GM23338 (cell line): ENCODE measurements around the gene MAGI1. TPM values are rescaled to one million over a fixed set of nuclear protein-coding genes. Genes with fewer than 3 reads are reported as not detected.

Experiments used
- ATAC-seq: fragments of 200-7000 bp; cut with Tn5 transposase; 3 replicates; pipeline ENCODE4 v1.9.1; 2020
- DNase-seq: peaks from one replicate; pipeline ENCODE4 v3.0.0-alpha.2; 2015; ENCODE audit warnings: low spot score
- H2AFZ ChIP-seq: fragments of 200-600 bp; sonication (generic); 2 replicates; pipeline ENCODE4 v1.8.0; 2016; ENCODE audit warnings: antibody characterized with exemption, mild to moderate bottlenecking, moderate library complexity
- H3F3A ChIP-seq: fragments of 200-600 bp; sonication (generic); replicated peaks from 2 replicates; pipeline ENCODE4 v1.8.0; 2017; ENCODE audit warnings: antibody characterized with exemption, mixed run types, low read depth
- H3K27ac ChIP-seq: fragments of 200-600 bp; sonication (generic); 2 replicates; pipeline ENCODE4 v1.6.1; 2016; ENCODE audit warnings: low read depth
- H3K27me3 ChIP-seq: fragments of 200-600 bp; sonication (generic); 2 replicates; pipeline ENCODE4 v1.8.0; 2016; ENCODE audit warnings: mild to moderate bottlenecking, mixed run types, moderate library complexity; ENCODE audit not compliant: insufficient read depth
- H3K36me3 ChIP-seq: fragments of 200-600 bp; sonication (generic); 2 replicates; pipeline ENCODE4 v1.8.0; 2016; ENCODE audit warnings: mild to moderate bottlenecking; ENCODE audit not compliant: insufficient read depth
- H3K4me1 ChIP-seq: fragments of 200-600 bp; sonication (generic); 2 replicates; pipeline ENCODE4 v1.8.0; 2016; ENCODE audit warnings: mild to moderate bottlenecking, moderate library complexity; ENCODE audit not compliant: insufficient read depth
- H3K4me2 ChIP-seq: fragments of 200-600 bp; sonication (generic); 2 replicates; pipeline ENCODE4 v1.7.1; 2017; ENCODE audit warnings: mixed run types
- H3K4me3 ChIP-seq: fragments of 200-600 bp; sonication (generic); 2 replicates; pipeline ENCODE4 v1.6.1; 2016; ENCODE audit warnings: mixed run types
- H3K79me2 ChIP-seq: fragments of 200-600 bp; sonication (generic); replicated peaks from 2 replicates; pipeline ENCODE4 v1.8.0; 2017; ENCODE audit warnings: mild to moderate bottlenecking; ENCODE audit not compliant: insufficient read depth
- H3K9me2 ChIP-seq: fragments of 200-600 bp; sonication (generic); 2 replicates; pipeline ENCODE4 v1.8.0; 2017; ENCODE audit not compliant: insufficient read depth
- H4K20me1 ChIP-seq: fragments of 200-600 bp; sonication (generic); replicated peaks from 2 replicates; pipeline ENCODE4 v1.8.0; 2017; ENCODE audit warnings: mild to moderate bottlenecking; ENCODE audit not compliant: insufficient read depth
- H3K27ac Mint-ChIP-seq: 2 replicates; pipeline ENCODE4 v1.8.0; 2020; ENCODE audit warnings: inconsistent platforms, mild to moderate bottlenecking, moderate library complexity, mixed read lengths
- H3K27me3 Mint-ChIP-seq: 3 replicates; pipeline ENCODE4 v1.8.0; 2022; ENCODE audit warnings: low read depth, mild to moderate bottlenecking, moderate library complexity, mixed read lengths, inconsistent platforms; ENCODE audit not compliant: insufficient read depth, poor library complexity
- H3K36me3 Mint-ChIP-seq: 3 replicates; pipeline ENCODE4 v1.8.0; 2021; ENCODE audit warnings: low read depth, mild to moderate bottlenecking, inconsistent platforms, moderate library complexity, mixed read lengths
- H3K4me1 Mint-ChIP-seq: 3 replicates; pipeline ENCODE4 v1.8.0; 2020; ENCODE audit warnings: mild to moderate bottlenecking, inconsistent platforms, mixed read lengths
- H3K4me3 Mint-ChIP-seq: 3 replicates; pipeline ENCODE4 v1.8.0; 2021; ENCODE audit warnings: moderate library complexity, mild to moderate bottlenecking, inconsistent platforms, mixed read lengths
- H3K9me3 Mint-ChIP-seq: 3 replicates; pipeline ENCODE4 v1.8.0; 2020; ENCODE audit warnings: moderate library complexity, mild to moderate bottlenecking, inconsistent platforms, mixed read lengths
- CTCF ChIP-seq, 2 experiments: fragments of 200-600 bp in 1 of 2; sonication (generic) in 1 of 2; conservative IDR thresholded peaks; 2 replicates each; pipeline versions ENCODE4 v1.5.1 to v1.6.1; 2016 to 2017; ENCODE audit warnings: antibody characterized with exemption in 2 of 2, low read depth in 2 of 2, mild to moderate bottlenecking in 2 of 2, moderate library complexity in 1 of 2
- EZH2phosphoT487 ChIP-seq: fragments of 200-600 bp; sonication (generic); IDR thresholded peaks from one replicate; pipeline ENCODE4 v1.8.1; 2018; ENCODE audit warnings: antibody characterized with exemption; ENCODE audit not compliant: unreplicated experiment
- NANOG ChIP-seq: IDR thresholded peaks from 2 replicates; pipeline ENCODE4 v1.6.1; 2016; ENCODE audit warnings: antibody characterized with exemption, borderline replicate concordance
- POLR2AphosphoS5 ChIP-seq: IDR thresholded peaks from 2 replicates; pipeline ENCODE4 v1.6.1; 2016; ENCODE audit warnings: antibody characterized with exemption, low read depth
- ZNF331 ChIP-seq: fragments of 250-450 bp; sonication (Bioruptor Pico); IDR thresholded peaks from 2 replicates; pipeline ENCODE4 v1.5.0; 2020; ENCODE audit warnings: low read depth, mild to moderate bottlenecking, moderate library complexity
- ZNF462 ChIP-seq: fragments of 250-450 bp; sonication (Bioruptor Pico); IDR thresholded peaks from 2 replicates; pipeline ENCODE4 v1.5.0; 2020; ENCODE audit warnings: mild to moderate bottlenecking, moderate library complexity
- polyA plus RNA-seq: library from polyadenylated mRNA; unstranded; fragments of >200 nt; fragmentation: Nextera tagmentation; extraction: Ambion mirVana; gene quantifications from 2 replicates; pipeline ENCODE4 v1.2.1, GENCODE V29; 2016
- total RNA-seq: library from RNA; depleted of rRNA; stranded (reverse); fragments of >200 nt; shearing (Covaris generic); gene quantifications from 2 replicates; pipeline ENCODE4 v1.2.3, GENCODE V29; 2014

Gene MAGI1
- total and polyA plus RNA-seq, 2 experiments from 2014 or later, result 27.4 to 71.2 TPM

- Mint-ChIP-seq H3K4me3 (no peak overlapping the region), H3K27me3 (peaks cover 4% of the 10 kb centered on the region), H3K9me3 (no peaks in the 10 kb centered on the region), H3K27ac (no peak overlapping the region), H3K36me3 (no peaks in the 10 kb centered on the region), H3K4me1 (peaks cover 12% of the 10 kb centered on the region)
- H3K27ac ChIP-seq, result no peak overlapping the region
- no peak overlapping the region for H2AFZ ChIP-seq
- H3K4me1 ChIP-seq, result peaks cover 3% of the 10 kb centered on the region; the same call in 1 of the 2 replicates
- H3K79me2 ChIP-seq, result peaks cover 18% of the 10 kb centered on the region; the same call in 1 of the 2 replicates
- TF ChIP-seq ZNF462 (CRISPR knock-in tag) (no peak), CTCF (conservative IDR thresholded peaks at IDR 0.05; ENCODE audit: low read depth in 2 of 2) (peak; percentile 73 to 90), ZNF331 (CRISPR knock-in tag) (no peak), POLR2AphosphoS5 (no peak), NANOG (no peak), EZH2phosphoT487 (no peak)
- DNase-seq (peak; percentile 85), ATAC-seq (peak; percentile 71)
- no peak overlapping the region for H3K4me2 ChIP-seq
- no peaks in the 10 kb centered on the region for H3K27me3 ChIP-seq
- H3F3A ChIP-seq, result no peaks in the 10 kb centered on the region
- H3K4me3 ChIP-seq, result no peak overlapping the region
- H4K20me1 ChIP-seq, result peaks cover 14% of the 10 kb centered on the region
- H3K36me3 ChIP-seq, result no peaks in the 10 kb centered on the region
- no peaks in the 10 kb centered on the region for H3K9me2 ChIP-seq
Measured at GRCh38 chr3:65785065-65785645, 253.6 kb downstream of the MAGI1 start.
